HT1080 (cell line): Measurements from ENCODE around the gene IL34. TPM values are rescaled to one million over a fixed set of nuclear protein-coding genes. Genes with fewer than 3 reads are reported as not detected.
"Not testable (repeated sequence)": the region's sequence is repeated elsewhere in the genome, so short reads cannot be mapped to it uniquely, and the experiment has no call there.

Experiments used
- DNase-seq: peaks from one replicate; pipeline ENCODE4 v3.0.0-alpha.2; 2015; ENCODE audit warnings: low read depth
- total RNA-seq: library from RNA; depleted of rRNA; stranded (reverse); fragments of >200 nt; shearing (Covaris generic); gene quantifications from 2 replicates; pipeline ENCODE4 v1.2.3, GENCODE V29; 2014

IL34 gene
- total RNA-seq, 1 experiment from 2014 or later = not detected

GRCh38 chr16:70630960-70631745, 15.2 kb upstream of the IL34 start:
- DNase-seq = no peak

- DNase-seq = no peak
Measured at GRCh38 chr16:70632273-70632672, 14.1 kb upstream of the IL34 start.

GRCh38 chr16:70633617-70634016, 12.7 kb upstream of the IL34 start:
- DNase-seq = not testable (repeated sequence)

- DNase-seq = no peak
Measured at GRCh38 chr16:70634861-70635260, 11.5 kb upstream of the IL34 start.

- peak; percentile 74 for DNase-seq
Measured at GRCh38 chr16:70635336-70636016, 10.9 kb upstream of the IL34 start.

- DNase-seq = peak; percentile 64
Measured at GRCh38 chr16:70638814-70639792, 7.3 kb upstream of the IL34 start.

- no peak for DNase-seq
Measured at GRCh38 chr16:70642633-70643032, 3.7 kb upstream of the IL34 start.

GRCh38 chr16:70643264-70643663, 3.1 kb upstream of the IL34 start:
- DNase-seq = not testable (repeated sequence)

GRCh38 chr16:70644763-70645597, 1.4 kb upstream of the IL34 start:
- no peak for DNase-seq

- no peak for DNase-seq
Measured at GRCh38 chr16:70647441-70648359, 1.3 kb downstream of the IL34 start.

- DNase-seq = no peak
Measured at GRCh38 chr16:70648606-70649005, 2.2 kb downstream of the IL34 start.

GRCh38 chr16:70649300-70649699, 2.9 kb downstream of the IL34 start:
- no peak for DNase-seq

- no peak for DNase-seq
Measured at GRCh38 chr16:70650216-70650615, 3.9 kb downstream of the IL34 start.

GRCh38 chr16:70651524-70651923, 5.2 kb downstream of the IL34 start:
- peak; percentile 46 for DNase-seq

- DNase-seq = no peak
Measured at GRCh38 chr16:70652322-70652721, 6.0 kb downstream of the IL34 start.

- no peak for DNase-seq
Measured at GRCh38 chr16:70653406-70653805, 7.0 kb downstream of the IL34 start.

GRCh38 chr16:70653809-70654771, 7.7 kb downstream of the IL34 start:
- peak; percentile 89 for DNase-seq

- no peak for DNase-seq
Measured at GRCh38 chr16:70656065-70656711, 9.8 kb downstream of the IL34 start.
